NCI-H128 (cell line): ENCODE measurements around the gene MICU1.
"Not testable (repeated sequence)": the region's sequence is repeated elsewhere in the genome, so short reads cannot be mapped to it uniquely, and the experiment has no call there.

ENCODE experiments used
- DNase-seq: peaks from one replicate; lab custom pipeline; 2025; ENCODE audit not compliant: unreplicated experiment; lab: John Stamatoyannopoulos, UW

The MICU1 gene, protein sequence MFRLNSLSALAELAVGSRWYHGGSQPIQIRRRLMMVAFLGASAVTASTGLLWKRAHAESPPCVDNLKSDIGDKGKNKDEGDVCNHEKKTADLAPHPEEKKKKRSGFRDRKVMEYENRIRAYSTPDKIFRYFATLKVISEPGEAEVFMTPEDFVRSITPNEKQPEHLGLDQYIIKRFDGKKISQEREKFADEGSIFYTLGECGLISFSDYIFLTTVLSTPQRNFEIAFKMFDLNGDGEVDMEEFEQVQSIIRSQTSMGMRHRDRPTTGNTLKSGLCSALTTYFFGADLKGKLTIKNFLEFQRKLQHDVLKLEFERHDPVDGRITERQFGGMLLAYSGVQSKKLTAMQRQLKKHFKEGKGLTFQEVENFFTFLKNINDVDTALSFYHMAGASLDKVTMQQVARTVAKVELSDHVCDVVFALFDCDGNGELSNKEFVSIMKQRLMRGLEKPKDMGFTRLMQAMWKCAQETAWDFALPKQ

DNA sequence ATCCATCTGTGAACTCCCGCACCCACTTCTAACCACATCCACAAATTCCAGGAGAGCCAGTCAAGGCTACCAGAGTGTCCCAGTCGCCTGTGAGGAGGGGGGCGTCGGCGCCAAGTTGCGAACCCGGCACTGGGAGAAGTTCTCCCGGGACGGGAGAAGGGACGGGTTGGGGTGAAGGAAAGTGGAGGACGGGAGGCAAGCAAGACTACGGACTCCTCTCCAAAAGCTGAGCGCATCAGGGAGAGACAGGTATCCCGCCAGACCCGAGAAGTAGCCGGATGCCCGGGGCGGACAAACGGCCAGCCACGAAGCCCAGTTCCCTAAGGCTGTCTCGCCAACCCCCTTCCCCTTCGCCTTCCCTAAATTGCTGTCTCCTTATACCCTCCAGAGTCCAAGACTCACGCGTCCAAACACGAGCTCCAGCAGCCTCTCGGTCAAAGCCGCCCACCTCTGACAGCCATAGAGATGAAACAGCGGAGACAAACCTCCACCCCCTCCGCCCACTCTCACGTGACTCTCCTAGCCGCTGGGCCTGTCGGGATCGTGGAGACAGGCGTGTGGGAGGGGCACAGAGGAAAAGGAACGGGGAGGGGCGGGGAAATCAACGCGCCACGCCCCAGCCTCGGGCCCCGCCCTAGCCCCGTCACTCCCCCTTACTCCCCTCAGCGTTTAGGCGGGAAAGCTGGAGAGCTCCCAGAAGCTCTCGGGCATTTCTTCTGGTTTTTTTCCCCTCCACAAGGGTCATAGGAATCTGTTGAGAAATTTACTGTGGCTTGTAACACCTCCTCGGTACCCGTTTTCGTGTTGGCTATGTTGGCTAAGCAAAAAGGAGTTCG lies at the start of gene MICU1:
MICU1 (minus strand) TSS at position 472 of the 836 bp plus-strand sequence. CDS start 59,286 bp downstream, outside the sequence.
- DNase-seq = peak; percentile 78

DNA sequence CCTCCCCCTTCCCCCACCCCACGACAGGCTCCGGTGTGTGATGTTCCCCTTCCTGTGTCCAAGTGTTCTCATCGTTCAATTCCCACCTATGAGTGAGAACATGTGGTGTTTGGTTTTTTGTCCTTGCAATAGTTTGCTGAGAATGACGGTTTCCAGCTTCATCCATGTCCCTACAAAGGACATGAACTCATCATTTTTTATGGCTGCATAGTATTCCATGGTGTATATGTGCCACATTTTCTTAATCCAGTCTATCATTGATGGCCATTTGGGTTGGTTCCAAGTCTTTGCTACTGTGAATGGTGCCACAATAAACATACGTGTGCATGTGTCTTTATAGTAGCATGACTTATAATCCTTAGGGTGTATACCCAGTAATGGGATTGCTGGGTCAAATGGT lies 48.3 kb upstream of the MICU1 start:
- DNase-seq = not testable (repeated sequence)

DNA sequence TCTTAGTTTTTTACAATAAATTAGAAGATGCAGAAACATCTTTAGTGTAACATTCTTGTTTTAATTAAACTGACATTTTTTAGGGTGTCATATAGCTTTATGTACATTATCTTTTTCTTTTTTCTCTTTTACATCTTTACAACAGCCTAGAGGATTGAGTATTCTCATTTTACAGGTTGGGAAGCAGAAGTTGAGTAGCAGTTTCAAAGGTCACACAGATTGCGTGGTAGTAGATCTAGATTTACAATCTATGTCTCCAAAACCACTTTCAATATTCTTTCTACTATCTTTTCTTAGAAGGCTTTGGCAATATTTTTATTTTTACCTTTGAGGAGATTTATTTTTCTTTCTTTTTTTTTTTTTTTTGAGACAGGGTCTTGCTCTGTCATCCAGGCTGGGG lies 47.4 kb upstream of the MICU1 start:
- DNase-seq = no peak

DNA sequence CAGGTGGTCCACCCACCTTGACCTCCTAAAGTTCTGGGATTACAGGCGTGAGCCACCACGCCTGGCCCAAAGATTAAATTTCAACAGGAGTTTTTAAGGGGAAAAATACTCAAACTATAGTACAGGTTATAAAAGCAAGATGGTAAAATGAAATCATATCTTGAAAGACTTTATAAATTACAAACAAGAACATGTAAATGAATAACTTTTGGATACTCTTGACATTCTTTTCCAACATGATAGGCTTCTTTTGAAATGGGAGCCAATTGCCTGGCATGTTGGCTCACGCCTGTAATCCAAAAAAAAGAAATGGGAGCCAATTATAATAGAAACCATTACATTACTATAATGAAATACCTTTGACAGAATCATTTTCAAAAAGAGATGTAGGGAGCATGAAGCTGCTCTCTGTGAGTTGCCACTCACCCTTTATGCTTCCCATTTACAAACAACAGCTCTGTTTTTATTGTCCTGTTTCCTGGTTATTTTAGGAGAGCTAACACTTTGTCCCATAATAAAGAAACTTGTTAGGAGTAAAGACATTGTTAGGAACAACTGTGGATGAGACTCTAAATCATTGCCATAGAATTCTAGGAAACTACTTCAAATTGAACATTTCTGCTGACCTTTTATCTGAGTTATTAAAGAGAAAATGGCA lies 41.5 kb upstream of the MICU1 start:
- DNase-seq = no peak

DNA sequence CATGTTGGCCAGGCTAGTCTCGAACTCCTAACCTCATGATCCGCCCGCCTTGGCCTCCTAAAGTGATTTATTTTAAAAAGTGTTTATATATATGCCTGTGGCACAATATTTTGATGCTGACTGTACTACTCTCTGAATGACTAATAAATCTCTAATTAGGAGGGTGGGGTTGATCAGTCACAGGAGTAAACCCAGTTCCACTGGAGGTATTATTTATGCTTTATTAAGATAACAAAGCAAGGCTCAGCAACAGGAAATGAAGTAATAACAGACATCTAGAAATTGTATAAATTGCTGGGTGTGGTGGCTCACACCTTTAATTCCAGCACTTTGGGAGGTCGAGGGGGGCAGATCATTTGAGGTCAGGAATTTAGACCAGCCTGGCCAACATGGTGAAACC lies 40.0 kb upstream of the MICU1 start:
- no peak for DNase-seq

DNA sequence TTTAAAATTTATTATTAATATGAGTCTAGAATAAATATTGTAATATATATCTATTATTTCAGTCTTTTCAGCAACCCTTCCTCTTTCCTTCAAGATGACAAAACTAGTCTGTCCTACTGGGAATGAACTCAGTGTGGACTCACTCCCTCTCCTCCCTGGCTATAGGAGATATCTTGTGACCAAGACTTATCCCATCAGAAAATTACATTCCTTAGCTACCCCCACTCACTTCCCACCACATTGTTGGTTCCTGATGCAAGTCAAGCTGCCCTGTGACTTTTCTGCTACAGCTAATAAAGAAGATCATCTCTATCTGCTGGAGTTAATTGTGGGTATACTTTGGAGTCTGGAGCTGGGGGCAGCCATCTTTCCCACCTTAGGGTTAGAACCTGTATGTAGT lies 38.1 kb upstream of the MICU1 start:
- no peak for DNase-seq

DNA sequence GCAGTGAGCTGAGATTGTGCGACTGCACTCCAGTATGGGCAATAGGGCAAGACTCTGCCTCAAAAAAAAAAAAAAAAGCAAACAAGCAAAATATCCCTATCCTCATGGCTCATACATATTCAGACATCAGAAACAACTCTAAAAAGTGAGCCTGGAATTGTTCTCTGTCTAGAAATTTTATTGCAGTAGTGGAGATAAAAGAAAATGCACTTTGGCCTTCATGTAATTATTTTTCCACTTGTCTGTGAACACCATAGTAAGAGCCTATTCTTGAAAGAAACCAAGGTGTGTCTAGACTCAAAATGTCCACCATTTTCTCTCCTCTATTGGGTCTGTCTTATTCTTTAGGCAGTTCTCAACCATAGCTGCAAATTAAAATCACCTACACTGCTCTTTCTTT lies 35.6 kb upstream of the MICU1 start:
- DNase-seq = no peak

DNA sequence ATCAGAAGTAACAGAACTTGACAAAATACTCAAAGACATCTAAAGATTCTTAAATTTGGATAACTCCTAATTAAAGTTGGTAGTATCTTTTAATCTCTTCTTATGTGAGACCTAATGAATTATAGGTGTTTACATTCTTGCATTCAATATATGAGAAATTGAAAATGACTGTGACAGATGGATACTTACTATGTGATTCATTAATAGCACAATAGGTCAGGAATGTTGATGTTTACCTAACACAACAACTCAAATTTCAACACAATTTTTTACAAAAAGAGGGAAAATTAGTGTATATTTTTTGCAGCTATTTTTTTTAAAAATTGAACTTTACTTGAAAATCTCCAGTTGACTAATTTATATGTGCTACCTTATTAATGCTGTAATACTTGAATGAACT lies 34.3 kb upstream of the MICU1 start:
- no peak for DNase-seq

DNA sequence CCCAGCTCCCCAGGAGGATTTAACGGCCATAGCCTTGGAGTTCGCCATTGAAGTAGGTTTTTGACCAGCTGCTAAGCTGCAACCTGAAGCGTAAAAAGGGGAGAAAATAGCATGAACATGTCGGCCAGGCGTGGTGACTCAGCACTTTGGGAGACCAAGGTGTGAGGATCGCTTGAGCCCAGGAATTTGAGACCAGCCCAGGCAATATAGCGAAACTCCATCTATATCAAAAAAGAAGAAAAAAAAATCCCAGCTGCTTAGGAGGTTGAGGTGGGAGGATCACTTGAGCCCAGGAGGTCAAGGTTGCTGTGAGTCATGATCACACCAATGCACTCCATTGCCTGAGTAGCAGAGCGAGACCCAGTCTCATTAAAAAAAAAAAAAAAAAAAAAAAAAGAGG lies 33.8 kb upstream of the MICU1 start:
- DNase-seq = no peak

DNA sequence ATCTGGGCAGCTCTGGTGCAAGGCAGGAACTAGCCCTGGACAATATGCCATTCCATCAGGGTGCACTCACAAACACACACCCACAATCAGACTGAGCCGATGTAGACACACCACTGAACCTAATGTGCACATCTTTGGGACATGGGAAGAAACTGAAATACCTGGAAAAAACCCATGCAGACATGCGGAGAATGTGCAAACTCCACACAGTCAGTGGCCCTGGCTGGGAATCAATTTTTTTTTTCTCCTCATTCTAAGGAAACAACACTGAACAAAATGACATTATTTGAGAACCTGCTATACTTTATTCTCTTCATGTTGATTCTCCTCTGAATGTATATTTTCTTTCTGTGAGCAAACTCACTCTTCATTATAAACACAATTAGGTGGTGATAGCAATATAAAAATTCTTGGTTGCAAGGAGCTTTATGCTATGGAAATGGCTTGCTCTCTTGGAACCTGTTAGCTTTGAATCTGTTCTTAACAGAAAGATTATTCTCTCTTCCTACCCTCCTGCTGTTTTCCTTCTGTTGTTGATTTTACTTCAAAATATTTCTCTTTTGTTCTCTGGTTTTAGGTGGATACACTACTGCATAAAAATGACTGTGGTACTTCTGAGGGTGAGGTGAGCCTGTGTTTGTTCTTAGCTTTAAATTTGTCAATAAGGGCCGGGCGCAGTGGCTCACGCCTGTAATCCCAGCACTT lies 33.0 kb upstream of the MICU1 start:
- DNase-seq = no peak

DNA sequence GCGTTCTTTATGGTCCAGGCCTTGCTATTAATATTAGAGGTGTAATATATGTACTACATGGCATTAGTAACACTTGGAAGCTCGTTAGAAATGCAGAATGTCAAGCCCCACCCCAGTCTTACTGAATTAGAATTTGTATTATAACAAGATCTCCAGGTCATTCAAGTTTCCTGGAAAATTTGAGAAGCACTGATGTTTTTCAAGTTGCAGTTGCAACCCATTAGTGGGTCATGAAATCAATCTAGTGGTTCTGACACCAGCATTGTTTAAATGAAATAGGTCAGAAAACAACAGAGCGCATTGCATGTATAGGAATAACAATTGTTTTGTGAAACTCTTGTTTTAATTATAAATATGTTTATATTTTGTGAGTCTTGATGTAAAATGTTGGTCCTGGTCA lies 28.8 kb upstream of the MICU1 start:
- DNase-seq = no peak

DNA sequence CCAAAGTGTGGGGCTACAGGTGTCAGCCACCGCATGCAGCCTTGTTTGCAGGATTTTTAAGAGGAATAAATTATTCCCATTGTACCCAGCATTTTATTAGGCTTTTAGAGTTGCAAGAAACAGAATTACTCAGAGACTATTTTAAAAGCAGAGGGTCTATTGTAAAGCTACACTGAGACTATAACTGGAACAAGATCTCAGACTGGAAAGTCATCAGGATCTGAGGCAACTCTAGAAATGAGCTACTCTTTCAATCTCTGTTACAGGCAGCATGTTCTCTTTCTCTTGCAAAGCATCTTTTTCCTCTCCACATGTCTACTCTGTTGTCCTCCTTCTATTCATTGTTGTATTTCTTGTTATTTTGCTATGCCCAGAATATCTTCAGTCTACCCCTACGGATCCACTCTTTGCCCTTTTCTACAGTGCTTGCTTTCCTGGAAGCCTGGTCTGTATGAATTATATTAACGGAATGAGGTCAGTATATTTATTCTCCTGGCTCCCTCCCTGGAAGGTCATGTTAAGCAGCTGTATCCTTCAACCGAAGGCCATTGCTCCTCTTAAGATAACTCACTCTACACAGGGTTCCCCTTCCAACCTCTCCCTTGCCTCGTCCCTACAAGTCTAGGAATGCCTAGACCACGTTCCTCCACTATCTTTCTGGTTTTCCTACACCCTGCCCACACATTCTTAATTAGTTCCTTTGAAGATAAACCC lies 27.7 kb upstream of the MICU1 start:
- no peak for DNase-seq

DNA sequence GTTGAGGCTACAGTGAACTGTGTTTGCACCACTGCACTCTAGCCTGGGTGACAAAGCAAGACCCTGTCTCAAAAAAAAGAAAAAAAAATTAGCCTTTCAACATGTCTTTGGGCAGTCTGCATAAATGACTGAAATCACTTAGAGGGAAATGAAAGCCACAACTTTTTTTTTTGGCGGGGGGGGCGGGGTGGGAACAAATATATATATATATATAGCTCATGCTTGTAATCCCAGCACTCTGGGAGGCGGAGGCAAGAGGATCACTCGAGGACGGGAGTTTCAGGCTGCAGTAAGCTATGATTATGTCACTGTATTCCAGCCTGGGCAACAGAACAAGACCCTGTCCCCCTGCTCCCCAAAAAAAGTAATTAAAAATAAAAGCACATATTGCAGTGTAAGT lies 23.4 kb upstream of the MICU1 start:
- no peak for DNase-seq

DNA sequence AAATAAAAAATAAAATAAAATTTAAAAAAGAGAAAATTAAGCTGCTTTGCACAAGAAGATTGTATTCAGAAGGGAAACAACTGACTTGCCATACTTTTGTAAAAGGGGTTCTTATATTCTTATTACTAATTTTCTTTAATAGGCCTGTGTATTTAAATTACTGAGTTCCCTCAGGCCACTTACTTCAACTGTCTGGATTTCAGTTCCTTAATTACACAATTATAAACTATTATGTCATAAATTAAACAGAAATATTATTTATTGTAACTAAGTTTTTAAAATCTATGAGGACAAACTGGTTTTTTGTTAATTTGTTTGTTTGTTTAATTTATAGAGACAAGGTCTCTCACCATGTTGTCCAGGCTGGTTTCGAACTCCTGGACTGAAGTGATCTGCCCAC lies 22.4 kb upstream of the MICU1 start:
- DNase-seq = no peak

DNA sequence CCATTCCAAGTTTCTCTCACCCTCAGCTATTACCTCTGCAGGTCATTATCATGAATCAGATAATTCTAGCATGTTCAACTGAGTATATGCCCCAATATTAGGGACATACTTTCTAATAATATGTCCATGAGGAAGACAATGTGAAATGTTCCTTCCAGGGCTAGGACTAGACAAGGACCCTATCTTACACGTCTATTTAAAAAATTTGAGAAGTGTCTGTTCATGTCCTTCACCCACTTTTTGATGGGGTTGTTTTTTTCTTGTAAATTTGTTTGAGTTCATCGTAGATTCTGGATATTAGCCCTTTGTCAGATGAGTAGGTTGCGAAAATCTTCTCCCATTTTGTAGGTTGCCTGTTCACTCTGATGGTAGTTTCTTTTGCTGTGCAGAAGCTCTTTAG lies 21.1 kb upstream of the MICU1 start:
- DNase-seq = not testable (repeated sequence)

DNA sequence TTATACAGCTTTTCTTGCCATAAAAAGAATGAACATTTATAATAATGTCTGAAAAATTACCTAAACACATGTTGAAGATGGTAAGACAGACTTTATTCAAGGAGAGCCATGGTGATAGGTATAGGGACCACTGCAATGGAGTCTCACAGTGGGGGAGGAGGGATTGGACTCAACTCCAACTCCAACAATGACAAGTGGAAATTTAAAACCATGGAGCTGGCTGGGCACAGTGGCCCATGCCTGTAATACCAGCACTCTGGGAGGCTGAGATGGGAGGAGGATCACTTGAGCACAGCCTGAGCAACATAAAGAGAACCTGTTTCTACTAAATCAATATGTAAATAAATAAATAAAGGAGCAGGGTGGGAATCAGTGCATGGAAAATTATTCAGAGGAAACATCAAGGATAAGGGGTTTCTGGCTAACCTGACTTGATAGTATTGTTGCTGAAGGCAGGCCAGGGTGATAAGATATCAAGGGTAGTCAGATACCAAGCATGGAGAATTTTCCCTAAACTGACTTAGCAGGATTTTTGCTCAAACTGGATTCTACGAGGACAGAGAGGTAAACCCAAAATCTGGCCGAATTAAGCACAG lies 19.5 kb upstream of the MICU1 start:
- DNase-seq = no peak

DNA sequence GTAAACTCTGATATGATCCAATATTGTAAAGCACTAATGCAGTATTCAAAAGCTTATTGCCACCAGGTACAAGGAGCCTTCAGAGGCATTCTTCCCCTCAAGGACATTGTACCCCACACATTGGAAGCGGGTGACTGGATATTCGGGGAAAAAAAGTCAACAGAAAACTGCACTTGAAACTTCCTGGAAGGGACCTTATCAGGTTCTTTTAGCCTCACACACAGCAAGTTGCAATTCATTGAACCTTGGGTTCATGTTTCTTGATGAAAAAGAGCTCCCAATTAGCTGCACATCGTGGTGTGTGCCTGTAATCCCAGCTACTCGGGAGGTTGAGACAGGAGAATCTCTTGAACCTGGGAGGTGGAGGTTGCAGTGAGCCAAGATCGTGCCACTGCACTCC lies 16.4 kb upstream of the MICU1 start:
- no peak for DNase-seq

DNA sequence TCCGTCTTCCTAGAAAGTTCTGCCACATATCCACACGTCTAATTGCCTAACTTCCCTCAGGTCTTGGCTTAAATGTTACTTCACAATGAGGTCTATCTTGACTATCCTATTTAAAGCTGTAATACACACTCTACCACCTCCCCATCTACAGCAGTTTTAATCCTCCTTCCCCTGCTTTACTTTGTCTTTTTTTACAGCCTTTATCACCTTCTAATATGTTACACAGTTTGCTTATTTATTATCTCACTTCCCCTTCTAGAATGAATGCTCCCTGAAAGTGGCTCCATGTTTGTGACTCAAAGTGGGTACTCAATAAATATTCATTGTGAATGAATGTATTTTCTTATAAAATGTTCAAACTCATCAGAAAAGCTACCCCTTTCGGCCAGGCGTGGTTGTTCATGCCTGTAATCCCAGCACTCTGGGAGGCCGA lies 13.6 kb upstream of the MICU1 start:
- no peak for DNase-seq

DNA sequence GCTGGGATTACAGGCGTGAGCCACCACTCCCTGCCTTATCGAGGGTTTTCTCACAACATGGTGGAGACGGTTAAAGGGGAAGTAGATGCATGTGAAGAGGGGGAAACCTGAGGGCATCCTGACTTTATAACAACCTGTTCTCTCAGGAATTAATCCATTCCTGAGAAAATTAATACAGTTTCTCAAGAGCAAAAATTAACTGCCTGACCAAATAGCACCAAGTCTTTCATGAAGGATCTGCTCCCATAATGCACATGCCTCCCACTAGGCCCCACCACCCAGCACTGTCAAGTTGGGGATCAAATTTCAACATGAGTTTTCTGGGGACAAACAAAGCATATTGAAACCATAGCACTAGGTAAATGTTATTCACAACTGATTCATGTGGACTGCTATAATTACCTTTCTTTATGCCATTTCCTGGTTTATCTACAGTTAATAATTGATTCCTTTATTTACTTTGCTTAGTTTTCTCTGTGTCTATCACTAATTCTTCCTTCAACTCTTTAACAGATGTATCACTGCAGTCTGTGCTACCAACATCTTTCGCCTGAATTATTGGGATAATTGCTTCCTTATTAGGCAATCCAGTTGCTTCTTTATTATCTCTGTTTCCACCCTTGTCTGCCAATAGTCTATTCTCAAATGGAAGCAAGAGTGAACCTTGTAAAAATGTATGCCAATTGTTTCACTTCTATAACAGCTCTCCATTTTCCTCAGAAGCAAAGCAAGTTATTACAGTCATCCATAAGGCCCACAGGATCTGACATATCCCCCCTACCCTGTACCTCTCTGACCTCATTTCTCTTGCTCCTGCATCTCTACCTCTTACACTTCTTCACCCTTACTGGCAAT lies 12.9 kb upstream of the MICU1 start:
- no peak for DNase-seq
